HG02970 (cell line): ENCODE results near the gene PODXL2.

ENCODE experiments used
- ATAC-seq: cut with Tn5 transposase; IDR thresholded peaks from one replicate; pipeline ENCODE4 v1.9.1; 2021; ENCODE audit warnings: mild to moderate bottlenecking, moderate library complexity, moderate number of reproducible peaks; ENCODE audit not compliant: unreplicated experiment, low FRiP score

The PODXL2 gene

GRCh38 chr3:127628788-127629466 lies at the start of gene PODXL2:
PODXL2 (plus strand) TSS chr3:127629185; CDS start chr3:127629220, 35 bp downstream.
- no peak for ATAC-seq

DNA sequence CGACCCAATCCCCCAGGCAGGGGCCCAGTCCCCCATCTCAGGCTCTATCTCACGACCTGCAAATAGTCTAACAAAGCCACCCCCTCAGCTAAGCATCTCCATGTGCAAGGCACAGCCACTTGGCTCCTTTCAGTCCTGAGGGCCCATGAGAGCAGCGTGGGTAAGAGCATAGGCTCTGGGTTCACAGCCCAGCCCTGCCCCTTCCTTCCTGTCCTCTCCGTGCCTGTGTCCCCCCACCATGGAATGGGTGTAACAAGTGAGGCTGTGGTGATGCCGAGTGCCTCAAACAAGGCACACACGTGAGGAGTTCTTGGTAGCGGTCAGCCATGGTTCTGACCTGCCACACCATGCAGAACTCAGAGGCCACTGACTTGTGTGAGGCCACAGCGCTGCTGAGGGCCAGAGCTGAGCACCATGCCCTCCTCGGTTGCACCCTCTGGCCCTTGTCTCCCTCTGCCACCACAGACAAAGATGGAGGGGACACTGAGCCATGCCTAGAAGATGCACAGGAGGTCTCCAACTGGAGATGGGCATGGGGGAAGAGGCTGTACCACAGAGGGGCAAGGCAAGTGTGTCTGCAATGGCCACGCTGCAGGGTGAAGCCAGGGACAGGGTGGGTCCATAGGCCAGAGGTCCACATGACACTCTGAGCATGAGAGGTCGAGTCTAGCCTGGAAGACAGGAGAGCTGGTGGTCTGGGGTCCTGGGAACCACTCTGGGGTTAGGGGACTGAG lies 48.5 kb upstream of the PODXL2 start:
- ATAC-seq = no peak

GRCh38 chr3:127584734-127585133 lies 44.3 kb upstream of the PODXL2 start:
- ATAC-seq = no peak

DNA sequence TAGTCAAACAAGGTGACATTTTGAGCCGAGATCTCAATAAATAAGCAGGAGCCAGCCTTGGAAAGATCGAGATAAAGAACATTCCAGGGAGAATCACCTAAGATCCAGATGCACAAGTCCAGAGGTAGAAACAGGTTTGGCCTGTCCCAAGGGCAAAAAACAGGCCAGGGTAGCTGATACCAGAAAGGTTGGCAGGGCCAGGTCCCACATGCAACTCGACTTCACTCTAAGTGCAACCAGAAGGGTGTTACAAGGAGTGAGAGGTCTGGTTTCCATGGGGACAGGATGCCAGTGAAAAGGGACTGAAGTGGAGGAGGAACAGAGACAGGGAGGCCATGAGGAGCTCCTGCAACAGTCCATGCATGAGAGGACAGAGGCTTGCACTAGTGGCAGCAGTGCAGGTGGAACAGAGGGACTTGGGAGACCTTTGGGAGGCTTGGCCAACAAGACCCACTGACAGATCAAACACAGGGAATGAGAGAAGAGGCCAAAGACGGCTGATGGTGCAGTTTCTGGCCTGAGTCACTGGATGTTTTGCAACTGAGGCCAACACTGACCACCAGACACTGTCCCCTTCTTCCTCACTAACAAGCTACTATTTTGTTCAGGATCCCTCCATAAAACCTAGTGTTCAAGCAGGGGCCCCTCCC lies 43.7 kb upstream of the PODXL2 start:
- ATAC-seq = no peak

DNA sequence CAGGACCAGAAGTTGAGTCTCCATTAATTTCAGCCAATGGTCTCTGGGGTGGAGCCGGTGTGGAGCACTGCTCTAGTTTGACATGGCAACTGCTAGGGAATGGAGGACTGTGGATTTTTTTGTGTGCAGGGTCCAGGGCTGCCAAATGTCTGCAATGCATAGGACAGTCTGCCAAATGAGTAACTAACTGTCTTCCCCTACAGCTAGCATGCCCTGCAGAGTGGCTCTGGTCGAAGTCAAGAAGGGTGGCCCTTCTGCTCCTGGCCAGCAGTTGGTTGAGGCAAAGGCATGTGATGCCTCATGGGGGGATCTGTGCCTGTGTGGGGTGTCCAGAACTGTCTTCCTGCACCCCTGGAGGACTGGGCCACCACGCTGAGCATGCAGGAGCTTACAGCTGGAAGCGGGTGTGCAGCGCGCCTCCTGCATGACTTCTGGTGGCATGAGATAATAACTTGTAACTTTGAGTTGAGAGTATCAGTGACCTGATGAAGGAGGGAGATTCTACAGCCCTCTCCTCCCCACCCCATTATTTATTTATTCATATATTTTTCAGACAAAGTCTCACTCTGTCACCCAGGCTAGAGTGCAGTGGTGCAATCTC lies 43.1 kb upstream of the PODXL2 start:
- ATAC-seq = no peak

DNA sequence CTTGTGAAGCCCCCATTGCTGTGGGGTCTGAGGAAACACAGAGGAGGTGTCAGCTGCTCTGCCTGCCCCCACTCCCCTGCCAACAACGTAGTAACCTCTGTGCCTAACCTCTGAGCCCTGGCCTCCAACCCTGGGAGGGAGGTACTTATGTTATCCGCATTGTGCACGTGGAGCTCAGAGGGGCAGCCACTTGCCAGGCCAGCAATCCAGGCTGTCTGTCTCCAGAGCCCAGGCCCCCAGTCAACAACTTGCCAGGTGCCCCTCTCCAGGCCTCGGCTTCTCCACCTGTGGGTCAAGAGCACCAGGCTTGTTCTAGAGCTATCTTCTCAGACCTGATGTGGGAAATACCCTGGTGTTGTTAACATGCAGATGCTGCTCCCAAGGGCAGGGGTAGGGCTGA lies 41.1 kb upstream of the PODXL2 start:
- no peak for ATAC-seq

DNA sequence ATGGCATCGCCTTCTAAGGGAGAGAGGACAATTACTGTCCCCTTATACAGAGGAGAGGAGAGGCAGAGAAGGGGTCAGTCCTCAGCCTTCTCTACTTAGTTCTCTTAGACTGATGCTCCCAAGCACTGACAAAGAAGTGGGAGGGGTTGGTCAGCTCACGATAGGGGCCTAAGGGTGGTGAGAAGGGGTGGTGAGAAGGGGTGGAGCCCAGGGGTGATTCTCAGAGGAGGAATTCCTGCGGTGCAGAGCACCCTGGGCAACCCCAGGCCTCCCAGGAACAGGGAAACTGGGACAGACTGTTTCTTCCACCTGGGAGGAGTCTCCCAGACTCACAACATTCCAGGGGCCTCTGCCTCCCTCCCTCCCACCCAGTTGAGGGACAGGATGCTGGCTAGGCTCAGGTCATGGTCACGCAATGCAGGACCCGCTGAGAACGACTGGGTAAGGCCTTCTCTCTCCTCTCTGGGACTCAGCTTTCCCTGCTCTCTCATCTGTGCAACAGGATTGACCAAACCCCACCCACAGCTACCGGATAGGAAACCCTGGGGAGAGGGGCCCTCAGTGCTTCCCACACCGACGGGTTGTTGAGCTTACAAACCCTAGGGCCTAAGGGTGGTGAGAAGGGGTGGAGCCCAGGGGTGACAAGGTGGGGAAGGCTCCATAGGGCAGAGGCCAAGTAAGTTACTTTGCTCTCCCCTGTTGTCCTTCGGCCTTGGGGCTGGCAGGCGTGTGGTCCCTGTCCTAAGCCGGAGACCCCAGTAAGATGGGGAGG lies 40.0 kb upstream of the PODXL2 start:
- no peak for ATAC-seq

DNA sequence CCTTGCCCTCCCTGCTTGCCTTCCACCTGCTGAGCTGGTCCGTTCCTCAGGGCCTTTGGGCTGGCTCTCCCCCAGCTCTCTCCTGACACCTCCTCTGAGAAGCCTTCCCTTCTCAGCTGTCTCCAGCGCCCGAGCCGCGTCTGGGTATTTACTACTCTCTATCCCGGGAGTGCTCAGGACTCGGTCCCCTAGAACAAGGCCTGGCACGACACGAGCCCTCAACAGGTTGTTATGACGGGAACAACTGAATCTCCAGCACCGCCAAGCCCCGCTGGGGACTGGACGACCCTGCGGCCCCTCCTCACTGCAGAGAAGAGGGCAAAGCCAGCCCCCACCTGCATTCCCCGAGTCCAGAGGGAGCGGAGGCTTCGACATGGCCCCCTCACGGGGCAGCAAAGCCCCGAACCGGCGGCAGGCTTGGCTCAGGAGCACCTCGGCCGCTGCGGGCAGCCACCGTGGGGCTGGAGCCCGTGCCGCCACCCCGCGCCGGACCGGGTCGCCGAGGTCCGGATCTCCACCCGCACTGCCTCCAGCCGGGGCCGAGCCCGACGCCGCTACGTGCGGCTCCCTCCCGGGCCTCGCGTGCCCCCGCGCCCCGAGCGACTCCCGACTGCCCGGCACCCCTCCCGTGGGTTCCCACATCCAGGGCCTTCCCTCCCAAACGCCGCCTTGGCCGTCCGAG lies 39.2 kb upstream of the PODXL2 start:
- ATAC-seq = peak; percentile 12

DNA sequence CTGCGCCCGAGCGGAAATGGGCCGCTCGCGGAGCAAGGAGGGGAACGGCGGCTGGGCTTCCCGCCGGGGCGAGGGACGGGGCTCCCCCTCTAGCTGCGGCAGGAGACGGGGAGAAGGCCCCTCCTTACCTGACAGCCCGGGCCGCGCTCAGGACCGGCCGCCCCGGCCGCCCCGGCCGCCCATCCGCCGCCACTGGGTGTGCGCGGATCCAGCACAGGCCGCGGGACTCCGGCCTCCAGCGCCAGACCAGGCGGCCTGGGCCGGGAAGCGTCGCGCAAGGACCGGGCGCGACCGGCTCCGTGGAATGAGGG lies 38.7 kb upstream of the PODXL2 start:
- peak; percentile 42 for ATAC-seq

- ATAC-seq = peak; percentile 73
These were observed 38.2 kb upstream of the PODXL2 start, which contains the start of gene TPRA1 for GRCh38 chr3:127590593-127591465. TPRA1 (minus strand) TSS chr3:127590733; CDS start chr3:127580146, 10,587 bp downstream.

DNA sequence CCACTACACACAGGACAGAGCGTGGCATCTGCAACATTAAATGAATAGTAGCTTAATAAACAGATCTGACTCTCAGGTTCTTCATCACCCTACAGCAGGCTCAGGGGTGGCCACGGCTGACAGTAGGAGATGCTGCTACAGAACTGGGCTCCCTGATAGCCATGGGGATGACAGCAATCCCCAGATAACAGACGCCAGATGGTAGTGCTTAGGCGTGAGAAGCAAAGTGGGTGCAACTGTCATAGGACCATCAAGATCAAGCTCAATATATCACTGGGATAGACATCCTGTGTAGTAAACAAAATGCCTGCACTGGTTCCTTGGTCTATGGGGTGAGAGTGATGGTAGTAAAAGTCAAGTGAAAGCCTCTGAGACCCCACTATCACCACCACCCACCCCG lies 35.8 kb upstream of the PODXL2 start:
- no peak for ATAC-seq

- ATAC-seq = no peak
These were observed 33.7 kb upstream of the PODXL2 start for GRCh38 chr3:127595303-127595702.

GRCh38 chr3:127597020-127597771 lies 31.8 kb upstream of the PODXL2 start:
- ATAC-seq = no peak

DNA sequence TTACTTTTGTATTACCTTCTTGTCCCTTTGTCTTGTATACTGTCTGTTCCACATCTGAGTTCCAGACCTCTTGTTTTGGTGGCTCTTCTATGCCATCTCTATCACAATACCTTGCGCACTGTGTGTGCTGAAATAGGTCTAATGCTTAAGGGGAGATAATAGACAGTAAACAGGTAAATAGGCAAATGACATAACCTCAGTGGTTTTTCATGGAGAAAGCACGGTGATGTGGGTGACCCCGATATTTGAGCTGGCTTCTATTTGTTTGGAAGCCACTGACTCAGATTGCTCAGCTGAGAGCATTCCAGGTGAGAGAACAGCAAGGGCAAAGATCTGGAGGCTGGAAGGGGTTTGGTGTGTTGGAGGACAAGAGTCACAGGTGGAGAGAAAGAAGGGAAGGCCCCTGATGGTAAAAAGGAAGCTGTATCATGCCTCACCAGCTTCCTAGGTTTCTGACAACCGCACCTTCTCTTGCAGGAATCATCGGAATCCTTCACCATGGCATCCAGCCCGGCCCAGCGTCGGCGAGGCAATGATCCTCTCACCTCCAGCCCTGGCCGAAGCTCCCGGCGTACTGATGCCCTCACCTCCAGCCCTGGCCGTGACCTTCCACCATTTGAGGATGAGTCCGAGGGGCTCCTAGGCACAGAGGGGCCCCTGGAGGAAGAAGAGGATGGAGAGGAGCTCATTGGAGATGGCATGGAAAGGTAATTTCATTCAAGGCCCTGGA lies 30.0 kb upstream of the PODXL2 start:
- no peak for ATAC-seq

DNA sequence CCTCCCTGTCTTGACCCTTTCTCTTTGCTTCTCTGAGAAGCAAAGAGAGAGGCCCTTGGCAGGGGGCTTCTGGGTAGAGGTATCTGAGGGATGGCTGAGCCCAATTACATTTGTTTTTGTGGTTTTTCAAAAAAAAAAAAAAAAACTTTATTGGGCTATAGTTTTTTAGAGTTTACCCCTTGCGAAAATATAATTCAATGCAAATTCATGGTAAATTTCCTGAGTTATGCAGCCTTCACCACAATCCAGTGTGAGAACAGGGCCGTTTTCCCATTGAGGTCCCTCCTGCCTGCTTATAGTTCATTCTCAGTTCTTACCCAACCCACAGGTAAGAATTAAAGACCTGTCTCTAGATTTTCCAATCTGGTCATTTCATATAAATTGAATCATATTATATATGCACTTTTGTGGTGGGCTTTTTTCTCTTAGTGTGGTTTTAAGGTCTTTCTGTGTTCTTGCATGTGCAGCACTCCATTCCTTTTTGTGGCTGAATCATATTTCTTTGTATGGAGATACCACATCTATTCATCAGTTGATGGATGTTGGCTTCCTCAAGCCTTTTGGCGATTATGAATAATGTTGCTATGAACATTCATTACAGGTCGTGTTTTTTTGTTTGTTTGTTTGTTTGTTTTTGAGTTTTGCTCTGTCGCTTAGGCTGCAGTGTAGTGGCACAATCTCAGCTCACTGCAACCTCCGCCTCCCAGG lies 28.1 kb upstream of the PODXL2 start:
- ATAC-seq = no peak

DNA sequence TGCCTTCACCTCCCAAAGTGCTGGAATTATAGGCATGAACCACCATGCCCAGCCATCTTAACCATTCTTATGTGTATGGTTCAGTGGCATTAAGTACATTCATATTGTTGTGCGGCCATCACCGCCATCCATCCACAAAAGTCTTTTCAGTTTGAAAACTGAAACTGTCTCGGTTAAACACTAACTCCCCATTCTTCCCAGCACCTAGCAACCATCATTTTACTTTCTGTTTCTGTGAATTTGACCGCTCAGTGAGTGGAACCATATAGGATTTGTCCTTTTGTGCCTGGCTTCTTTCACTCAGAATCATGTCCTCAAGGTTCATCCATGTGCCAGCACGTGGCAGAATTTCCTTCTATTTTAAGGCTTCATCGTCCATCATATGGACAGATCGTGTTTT lies 24.9 kb upstream of the PODXL2 start:
- no peak for ATAC-seq

DNA sequence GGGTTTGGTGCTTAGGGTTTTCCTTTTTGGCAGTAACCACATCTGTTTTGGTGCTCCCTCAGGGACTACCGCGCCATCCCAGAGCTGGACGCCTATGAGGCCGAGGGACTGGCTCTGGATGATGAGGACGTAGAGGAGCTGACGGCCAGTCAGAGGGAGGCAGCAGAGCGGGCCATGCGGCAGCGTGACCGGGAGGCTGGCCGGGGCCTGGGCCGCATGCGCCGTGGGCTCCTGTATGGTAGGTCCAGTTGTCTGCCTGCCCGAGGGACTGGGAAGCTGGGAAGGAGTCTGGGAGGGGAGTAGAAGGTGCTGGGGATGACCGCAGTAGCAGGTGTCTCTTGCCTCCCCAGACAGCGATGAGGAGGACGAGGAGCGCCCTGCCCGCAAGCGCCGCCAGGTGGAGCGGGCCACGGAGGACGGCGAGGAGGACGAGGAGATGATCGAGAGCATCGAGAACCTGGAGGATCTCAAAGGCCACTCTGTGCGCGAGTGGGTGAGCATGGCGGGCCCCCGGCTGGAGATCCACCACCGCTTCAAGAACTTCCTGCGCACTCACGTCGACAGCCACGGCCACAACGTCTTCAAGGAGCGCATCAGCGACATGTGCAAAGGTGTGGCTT lies 24.3 kb upstream of the PODXL2 start:
- no peak for ATAC-seq
